GM20000 (cell line): ENCODE data around the gene LGR5.

Source experiments
- DNase-seq: peaks from one replicate; pipeline ENCODE4 v3.0.0; 2012; ENCODE audit warnings: low spot score
- CTCF ChIP-seq: IDR thresholded peaks from 2 replicates; pipeline ENCODE4 v1.5.1; 2012; ENCODE audit warnings: mild to moderate bottlenecking, control low read depth; ENCODE audit errors: extremely low read depth, missing control alignments

The LGR5 gene

GRCh38 chr12:71439613-71440344 lies at the start of gene LGR5:
Gene LGR5 (plus strand): TSS chr12:71439798. CDS start chr12:71440081, 283 bp downstream.
- DNase-seq: peak; percentile 26
- no peak for TF ChIP-seq CTCF

- TF ChIP-seq CTCF: peak; percentile 50
- peak; percentile 63 for DNase-seq
Observed at GRCh38 chr12:71392521-71393145, 47.0 kb upstream of the LGR5 start.

GRCh38 chr12:71393625-71394024 lies 46.0 kb upstream of the LGR5 start:
- TF ChIP-seq CTCF: no peak
- no peak for DNase-seq

GRCh38 chr12:71397433-71397954 lies 42.1 kb upstream of the LGR5 start:
- TF ChIP-seq CTCF: no peak
- no peak for DNase-seq

- no peak for TF ChIP-seq CTCF
- DNase-seq: no peak
Observed at GRCh38 chr12:71399197-71399596, 40.4 kb upstream of the LGR5 start.

- DNase-seq: no peak
- no peak for TF ChIP-seq CTCF
Observed at GRCh38 chr12:71400481-71400880, 39.1 kb upstream of the LGR5 start.

- DNase-seq: no peak
- TF ChIP-seq CTCF: no peak
Observed at GRCh38 chr12:71405884-71406283, 33.7 kb upstream of the LGR5 start.
